ENCODE measurements around the gene PRKAA1.
A peak's percentile ranks its signal among the peaks of the same experiment; 100 is the strongest.

GRCh38 chr5:40774623-40775022, 23.6 kb downstream of the PRKAA1 start:
- peak; percentile 33 for TF ChIP-seq CTCF (conservative IDR thresholded peaks at IDR 0.05)
- no peak for TF ChIP-seq ZFX (IDR thresholded peaks at IDR 0.05)
